GM21515 (cell line): ENCODE results near the gene AHRR.

Source experiments
- ATAC-seq: cut with Tn5 transposase; IDR thresholded peaks from one replicate; pipeline ENCODE4 v1.9.1; 2021; ENCODE audit not compliant: unreplicated experiment

AHRR gene

DNA sequence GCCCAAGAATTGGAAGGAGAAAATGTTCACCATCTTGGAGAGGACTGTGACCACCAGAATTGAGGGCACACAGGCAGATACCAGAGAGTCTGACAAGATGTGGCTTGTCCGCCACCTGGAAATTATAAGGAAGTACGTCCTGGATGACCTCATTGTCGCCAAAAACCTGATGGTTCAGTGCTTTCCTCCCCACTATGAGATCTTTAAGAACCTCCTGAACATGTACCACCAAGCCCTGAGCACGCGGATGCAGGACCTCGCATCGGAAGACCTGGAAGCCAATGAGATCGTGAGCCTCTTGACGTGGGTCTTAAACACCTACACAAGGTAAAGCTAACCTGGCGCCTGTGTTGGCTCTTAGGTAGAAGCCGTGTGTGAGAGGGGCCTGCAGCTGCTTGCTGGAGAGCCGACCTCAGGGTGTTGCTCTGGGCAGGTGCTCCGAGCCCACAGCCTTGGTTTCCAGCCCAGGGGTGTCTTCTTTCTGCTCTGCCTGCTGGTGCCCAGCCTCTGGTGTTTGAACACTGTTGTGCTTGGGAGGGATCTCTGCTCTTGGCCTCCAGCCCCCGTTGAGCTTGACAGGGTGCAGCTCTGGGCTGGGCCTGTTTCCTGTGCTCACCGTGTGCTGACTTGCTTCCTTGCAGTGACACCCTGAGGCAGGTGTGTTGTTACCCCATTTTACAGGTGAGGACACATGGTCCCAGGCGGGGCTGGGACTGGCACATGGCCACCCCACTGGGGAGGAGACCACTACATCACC is 132.4 kb downstream of the AHRR start:
- no peak for ATAC-seq

- ATAC-seq: no peak
Measured at GRCh38 chr5:454936-455335, 133.4 kb downstream of the AHRR start.

DNA sequence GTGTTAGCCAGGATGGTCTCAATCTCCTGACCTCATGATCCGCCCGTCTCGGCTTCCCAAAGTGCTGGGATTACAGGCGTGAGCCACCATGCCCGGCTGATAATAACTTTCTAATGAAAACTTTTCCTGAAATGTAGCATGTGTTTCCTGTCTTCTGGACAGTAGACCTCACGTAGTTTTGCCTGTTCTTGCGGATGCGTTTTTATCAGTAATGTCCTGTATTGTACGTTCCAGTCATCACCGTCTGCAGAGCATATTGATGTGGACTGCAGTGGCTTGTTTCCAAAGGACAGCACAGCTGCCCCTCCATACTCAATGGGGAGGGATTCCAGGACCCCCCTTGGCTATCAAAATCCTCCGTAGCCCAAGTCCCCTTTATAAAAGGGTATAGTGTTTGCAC is 134.3 kb downstream of the AHRR start:
- ATAC-seq: no peak

DNA sequence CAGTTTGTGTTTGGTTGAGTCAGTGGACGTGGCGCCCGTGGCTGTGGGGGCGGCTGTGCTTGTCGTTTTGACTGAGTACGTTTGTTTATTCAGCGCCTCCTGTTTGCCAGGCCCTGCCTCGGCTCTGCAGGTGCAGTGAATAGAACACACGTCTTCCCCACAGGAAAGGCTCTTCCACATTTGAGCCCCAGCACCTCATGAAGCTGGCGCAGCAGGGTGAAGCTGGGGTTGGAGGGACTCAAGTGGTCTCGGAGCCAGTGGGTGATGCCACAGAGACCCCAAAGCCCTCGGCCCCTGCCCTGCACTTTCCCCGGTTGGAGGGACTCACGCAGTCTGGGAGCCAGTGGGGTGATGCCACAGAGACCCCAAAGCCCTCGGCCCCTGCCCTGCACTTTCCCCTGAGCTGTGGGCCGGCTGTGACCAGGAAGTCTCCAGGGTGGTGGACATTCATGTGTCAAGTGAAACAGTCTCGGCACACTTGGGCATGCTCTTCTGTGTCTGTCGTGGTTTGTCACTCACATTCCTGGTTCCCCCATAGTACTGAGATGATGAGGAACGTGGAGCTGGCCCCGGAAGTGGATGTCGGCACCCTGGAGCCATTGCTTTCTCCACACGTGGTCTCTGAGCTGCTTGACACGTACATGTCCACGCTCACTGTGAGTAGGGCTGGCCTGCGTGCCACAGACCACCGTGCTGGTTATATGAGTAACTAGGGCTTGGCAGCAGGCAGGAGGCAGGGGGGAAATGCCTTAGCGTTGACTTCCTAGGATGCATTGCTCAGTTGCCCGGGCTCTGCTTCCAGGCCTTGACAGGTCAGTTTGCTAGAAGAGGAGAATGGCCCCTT is 135.1 kb downstream of the AHRR start:
- ATAC-seq: no peak

GRCh38 chr5:457195-457961 is 135.9 kb downstream of the AHRR start:
- no peak for ATAC-seq

- ATAC-seq: no peak
Measured at GRCh38 chr5:458547-459353, 137.2 kb downstream of the AHRR start.

DNA sequence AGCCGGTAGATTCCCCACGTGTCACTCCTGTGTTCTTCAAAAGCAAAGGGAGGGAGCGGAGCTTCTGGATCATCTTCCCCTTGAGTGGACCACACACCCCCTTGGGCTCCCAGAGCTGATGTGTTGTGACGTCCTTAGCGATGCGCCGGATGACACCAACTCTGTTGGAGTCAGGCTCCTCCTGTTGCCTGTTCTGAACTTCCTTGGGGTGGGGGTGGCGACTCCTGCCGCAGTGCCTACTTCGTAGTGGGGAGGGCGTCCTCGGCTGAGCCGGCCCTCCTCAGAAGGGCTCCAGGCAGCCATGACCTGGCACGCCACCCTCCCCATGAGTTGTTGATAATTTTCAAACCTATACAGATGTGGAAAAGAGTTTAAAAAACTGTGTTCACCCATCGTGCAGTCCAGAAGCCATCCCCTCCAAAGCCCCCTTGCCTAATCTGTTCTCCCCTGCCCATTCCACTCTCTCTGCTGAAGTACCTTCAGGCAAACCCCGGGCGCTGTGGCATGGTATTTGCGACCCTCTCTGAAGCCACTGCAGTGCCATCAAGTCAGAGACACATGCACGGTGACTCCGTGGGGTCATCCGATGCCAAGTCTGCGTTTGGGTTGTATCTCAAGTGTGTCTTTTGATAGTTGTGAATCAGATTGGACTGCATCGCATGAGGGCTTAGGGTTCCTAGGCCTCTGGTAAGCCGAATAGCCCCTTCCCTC is 138.2 kb downstream of the AHRR start:
- ATAC-seq: no peak

- no peak for ATAC-seq
Measured at GRCh38 chr5:460273-460625, 138.7 kb downstream of the AHRR start.

- ATAC-seq: no peak
Measured at GRCh38 chr5:462051-462481, 140.6 kb downstream of the AHRR start.

DNA sequence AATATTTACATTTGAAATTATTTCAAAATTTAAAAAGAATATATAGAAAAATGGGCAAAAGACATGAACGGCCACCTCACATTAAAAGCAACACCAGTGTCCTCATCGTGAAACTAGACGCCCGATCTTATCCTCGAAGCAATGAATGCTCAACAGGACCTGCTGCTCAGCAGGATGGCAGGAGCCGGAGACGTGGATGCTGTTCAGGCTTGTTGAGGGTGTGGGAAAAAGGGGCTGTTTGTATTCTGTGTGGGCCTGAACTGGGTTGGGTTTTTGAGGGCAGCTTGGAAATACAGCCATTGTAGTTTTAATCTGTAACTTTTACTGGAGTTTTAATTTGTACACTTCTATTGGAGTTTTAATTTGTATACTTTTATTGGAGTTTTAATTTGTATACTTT is 141.8 kb downstream of the AHRR start:
- ATAC-seq: no peak

- ATAC-seq: no peak
Measured at GRCh38 chr5:463952-464351, 142.4 kb downstream of the AHRR start.

- ATAC-seq: no peak
Measured at GRCh38 chr5:464446-464842, 142.9 kb downstream of the AHRR start.

GRCh38 chr5:464843-465590 is 143.5 kb downstream of the AHRR start:
- ATAC-seq: no peak

GRCh38 chr5:465591-466403 is 144.3 kb downstream of the AHRR start:
- no peak for ATAC-seq

DNA sequence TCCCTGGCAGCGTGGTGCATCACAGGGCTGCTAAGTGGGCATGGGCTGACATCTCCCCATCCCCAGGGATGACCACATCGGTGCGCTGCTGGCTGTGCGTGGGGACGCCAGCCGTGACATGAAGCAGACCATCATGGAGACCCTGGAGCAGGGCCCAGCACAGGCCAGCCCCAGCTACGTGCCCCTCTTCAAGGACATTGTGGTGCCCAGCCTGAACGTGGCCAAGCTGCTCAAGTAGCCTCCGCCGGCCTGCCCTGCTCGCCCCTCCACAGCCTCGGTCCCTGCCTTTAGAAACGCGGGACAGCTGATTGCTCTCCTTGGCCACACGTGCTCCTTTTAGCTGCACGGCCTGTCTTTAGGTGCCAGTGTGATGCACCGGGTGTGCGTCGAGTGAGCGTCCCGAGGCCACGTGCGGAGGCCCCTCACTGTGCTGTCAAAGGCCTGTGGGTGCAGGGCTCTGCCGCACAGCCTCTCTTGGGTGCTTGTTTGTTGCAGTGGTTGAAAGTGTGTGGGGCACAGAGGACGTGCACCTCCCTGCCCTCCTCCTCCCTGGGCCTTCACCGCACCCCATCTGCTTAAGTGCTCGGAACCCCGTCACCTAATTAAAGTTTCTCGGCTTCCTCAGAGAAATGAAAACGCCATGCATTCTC is 145.3 kb downstream of the AHRR start:
- ATAC-seq: no peak

GRCh38 chr5:468401-468800 is 146.9 kb downstream of the AHRR start:
- no peak for ATAC-seq

- no peak for ATAC-seq
Measured at GRCh38 chr5:469752-470483, 148.4 kb downstream of the AHRR start.
